NCI-H510A (cell line): ENCODE measurements around the gene TGFBRAP1.

Source experiments
- DNase-seq: peaks from one replicate; lab custom pipeline; 2025; lab: John Stamatoyannopoulos, UW

The TGFBRAP1 gene

GRCh38 chr2:105237045-105237765 is 92.3 kb downstream of the TGFBRAP1 start:
- no peak for DNase-seq

GRCh38 chr2:105236060-105236424 is 93.5 kb downstream of the TGFBRAP1 start:
- no peak for DNase-seq

- peak; percentile 56 for DNase-seq
Measured at GRCh38 chr2:105235388-105236059, 94.0 kb downstream of the TGFBRAP1 start.

GRCh38 chr2:105231232-105231619 is 98.3 kb downstream of the TGFBRAP1 start:
- DNase-seq: no peak

GRCh38 chr2:105224444-105224843 is 105.1 kb downstream of the TGFBRAP1 start:
- no peak for DNase-seq

- no peak for DNase-seq
Measured at GRCh38 chr2:105220604-105221003, 108.9 kb downstream of the TGFBRAP1 start.

GRCh38 chr2:105215586-105216192 is 113.8 kb downstream of the TGFBRAP1 start:
- no peak for DNase-seq
